Measurements from ENCODE around the gene EHBP1L1.

DNA sequence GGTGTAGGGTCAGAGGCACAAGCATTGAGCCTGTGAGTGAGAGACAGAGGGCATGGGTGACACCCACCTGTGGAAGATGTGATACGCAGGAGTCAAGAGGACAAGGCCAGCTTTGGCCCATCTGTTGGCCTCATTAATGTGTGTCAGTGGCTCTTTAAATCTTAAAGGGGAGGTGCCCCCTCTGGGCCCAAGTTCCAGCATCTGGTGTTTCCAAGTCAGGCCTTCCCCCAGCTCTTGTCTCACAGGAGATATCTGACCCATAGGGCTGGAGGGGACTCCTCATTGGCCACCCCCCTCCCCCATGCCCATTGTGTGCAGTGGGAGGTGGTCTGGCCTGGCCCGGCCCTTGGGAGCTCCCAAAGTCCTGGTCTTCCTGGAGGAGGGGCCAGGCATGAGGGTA, 10.8 kb downstream of the EHBP1L1 start:
- TF ChIP-seq EP300 (conservative IDR thresholded peaks at IDR 0.05; ENCODE audit: poor library complexity, severe bottlenecking) (no peak), EZH2 (IDR thresholded peaks at IDR 0.05; ENCODE audit: borderline replicate concordance, insufficient read depth, low read length, poor library complexity, severe bottlenecking) (no peak), TAF1 (IDR thresholded peaks at IDR 0.05; ENCODE audit: low read depth) (no peak), POLR2AphosphoS5 (IDR thresholded peaks at IDR 0.05) (no peak), SMC3 (conservative IDR thresholded peaks at IDR 0.05; ENCODE audit: poor library complexity) (no peak), RAD21 (conservative IDR thresholded peaks at IDR 0.05) (no peak), MXI1 (conservative IDR thresholded peaks at IDR 0.05; ENCODE audit: poor library complexity, severe bottlenecking) (no peak)
- TF ChIP-seq, protein P1, sequence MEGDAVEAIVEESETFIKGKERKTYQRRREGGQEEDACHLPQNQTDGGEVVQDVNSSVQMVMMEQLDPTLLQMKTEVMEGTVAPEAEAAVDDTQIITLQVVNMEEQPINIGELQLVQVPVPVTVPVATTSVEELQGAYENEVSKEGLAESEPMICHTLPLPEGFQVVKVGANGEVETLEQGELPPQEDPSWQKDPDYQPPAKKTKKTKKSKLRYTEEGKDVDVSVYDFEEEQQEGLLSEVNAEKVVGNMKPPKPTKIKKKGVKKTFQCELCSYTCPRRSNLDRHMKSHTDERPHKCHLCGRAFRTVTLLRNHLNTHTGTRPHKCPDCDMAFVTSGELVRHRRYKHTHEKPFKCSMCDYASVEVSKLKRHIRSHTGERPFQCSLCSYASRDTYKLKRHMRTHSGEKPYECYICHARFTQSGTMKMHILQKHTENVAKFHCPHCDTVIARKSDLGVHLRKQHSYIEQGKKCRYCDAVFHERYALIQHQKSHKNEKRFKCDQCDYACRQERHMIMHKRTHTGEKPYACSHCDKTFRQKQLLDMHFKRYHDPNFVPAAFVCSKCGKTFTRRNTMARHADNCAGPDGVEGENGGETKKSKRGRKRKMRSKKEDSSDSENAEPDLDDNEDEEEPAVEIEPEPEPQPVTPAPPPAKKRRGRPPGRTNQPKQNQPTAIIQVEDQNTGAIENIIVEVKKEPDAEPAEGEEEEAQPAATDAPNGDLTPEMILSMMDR (IDR thresholded peaks at IDR 0.05; ENCODE audit: poor library complexity, severe bottlenecking): no peak
- TF ChIP-seq, protein P2, sequence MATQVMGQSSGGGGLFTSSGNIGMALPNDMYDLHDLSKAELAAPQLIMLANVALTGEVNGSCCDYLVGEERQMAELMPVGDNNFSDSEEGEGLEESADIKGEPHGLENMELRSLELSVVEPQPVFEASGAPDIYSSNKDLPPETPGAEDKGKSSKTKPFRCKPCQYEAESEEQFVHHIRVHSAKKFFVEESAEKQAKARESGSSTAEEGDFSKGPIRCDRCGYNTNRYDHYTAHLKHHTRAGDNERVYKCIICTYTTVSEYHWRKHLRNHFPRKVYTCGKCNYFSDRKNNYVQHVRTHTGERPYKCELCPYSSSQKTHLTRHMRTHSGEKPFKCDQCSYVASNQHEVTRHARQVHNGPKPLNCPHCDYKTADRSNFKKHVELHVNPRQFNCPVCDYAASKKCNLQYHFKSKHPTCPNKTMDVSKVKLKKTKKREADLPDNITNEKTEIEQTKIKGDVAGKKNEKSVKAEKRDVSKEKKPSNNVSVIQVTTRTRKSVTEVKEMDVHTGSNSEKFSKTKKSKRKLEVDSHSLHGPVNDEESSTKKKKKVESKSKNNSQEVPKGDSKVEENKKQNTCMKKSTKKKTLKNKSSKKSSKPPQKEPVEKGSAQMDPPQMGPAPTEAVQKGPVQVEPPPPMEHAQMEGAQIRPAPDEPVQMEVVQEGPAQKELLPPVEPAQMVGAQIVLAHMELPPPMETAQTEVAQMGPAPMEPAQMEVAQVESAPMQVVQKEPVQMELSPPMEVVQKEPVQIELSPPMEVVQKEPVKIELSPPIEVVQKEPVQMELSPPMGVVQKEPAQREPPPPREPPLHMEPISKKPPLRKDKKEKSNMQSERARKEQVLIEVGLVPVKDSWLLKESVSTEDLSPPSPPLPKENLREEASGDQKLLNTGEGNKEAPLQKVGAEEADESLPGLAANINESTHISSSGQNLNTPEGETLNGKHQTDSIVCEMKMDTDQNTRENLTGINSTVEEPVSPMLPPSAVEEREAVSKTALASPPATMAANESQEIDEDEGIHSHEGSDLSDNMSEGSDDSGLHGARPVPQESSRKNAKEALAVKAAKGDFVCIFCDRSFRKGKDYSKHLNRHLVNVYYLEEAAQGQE (IDR thresholded peaks at IDR 0.05; ENCODE audit: borderline replicate concordance): no peak

Measured in neural cell (in vitro differentiated cells).